IMR-90 (cell line): ENCODE results near the gene GRB10. TPM values are rescaled to one million over a fixed set of nuclear protein-coding genes. Genes with fewer than 3 reads are reported as not detected.

Experiments
- ATAC-seq: fragments of 200-7000 bp; cut with Tn5 transposase; 2 replicates; pipeline ENCODE4 v1.9.1; 2020; ENCODE audit warnings: low read depth, mild to moderate bottlenecking, moderate library complexity
- BruUV-seq: library from RNA; stranded (reverse); fragments of 400-500 nt; replicated peaks from 2 replicates; lab custom pipeline; 2021; lab: Mats Ljungman, UMichigan
- CTCF ChIA-PET: fragments of 300-600 bp; formaldehyde crosslinking; extraction: SDS; loops from one replicate; lab custom pipeline; 2021; ENCODE audit warnings: antibody characterized with exemption; lab: Yijun Ruan, JAX
- POLR2A ChIA-PET: fragments of 300-600 bp; sonication (Branson Sonifier 250); formaldehyde crosslinking; loops from one replicate; lab custom pipeline; 2022; ENCODE audit warnings: antibody characterized with exemption; ENCODE audit not compliant: unreplicated experiment; lab: Charles Lee
- DNase-seq: peaks from one replicate; pipeline ENCODE4 v3.0.0; 2013
- H2AFZ ChIP-seq: replicated peaks from 2 replicates; pipeline ENCODE3; 2013; ENCODE audit warnings: low read length, mild to moderate bottlenecking; ENCODE audit not compliant: poor library complexity
- H2AK5ac ChIP-seq: 2 replicates; pipeline ENCODE4 v1.6.1; 2013; ENCODE audit warnings: low read depth, low read length, inconsistent platforms
- H2AK9ac ChIP-seq: replicated peaks from 2 replicates; pipeline ENCODE3; 2013; ENCODE audit warnings: mild to moderate bottlenecking, low read depth, low read length, moderate library complexity; ENCODE audit not compliant: poor library complexity
- H2BK120ac ChIP-seq: 2 replicates; pipeline ENCODE4 v1.6.1; 2013; ENCODE audit warnings: low read depth, low read length, inconsistent platforms
- H2BK15ac ChIP-seq: 3 replicates; pipeline ENCODE4 v1.6.1; 2013; ENCODE audit warnings: low read depth, low read length, inconsistent platforms
- H2BK20ac ChIP-seq: 2 replicates; pipeline ENCODE4 v1.6.1; 2013; ENCODE audit warnings: low read depth, mild to moderate bottlenecking, inconsistent platforms, low read length, moderate library complexity
- H2BK5ac ChIP-seq: 2 replicates; pipeline ENCODE4 v1.6.1; 2013; ENCODE audit warnings: mild to moderate bottlenecking, low read depth, low read length, inconsistent platforms; ENCODE audit not compliant: poor library complexity, severe bottlenecking
- H3K14ac ChIP-seq: replicated peaks from 2 replicates; pipeline ENCODE4 v1.6.1; 2013; ENCODE audit warnings: low read depth, low read length, inconsistent platforms
- H3K18ac ChIP-seq: 2 replicates; pipeline ENCODE4 v1.6.1; 2013; ENCODE audit warnings: low read depth, low read length, control low read depth
- H3K23ac ChIP-seq: 2 replicates; pipeline ENCODE4 v1.6.1; 2013; ENCODE audit warnings: low read depth, low read length, inconsistent platforms
- H3K27ac ChIP-seq: 2 replicates; pipeline ENCODE4 v1.5.1; 2013; ENCODE audit warnings: mild to moderate bottlenecking, control low read depth, low read length; ENCODE audit not compliant: insufficient read depth
- H3K27me3 ChIP-seq: 2 replicates; pipeline ENCODE4 v1.6.1; 2013; ENCODE audit warnings: low read length; ENCODE audit not compliant: control insufficient read depth, insufficient read depth
- H3K36me3 ChIP-seq: 2 replicates; pipeline ENCODE4 v1.6.1; 2013; ENCODE audit warnings: low read length, mixed read lengths; ENCODE audit not compliant: control insufficient read depth, insufficient read depth
- H3K4ac ChIP-seq: 2 replicates; pipeline ENCODE4 v1.6.1; 2013; ENCODE audit warnings: low read depth, low read length, inconsistent platforms
- H3K4me1 ChIP-seq: 2 replicates; pipeline ENCODE4 v1.6.1; 2013; ENCODE audit warnings: low read length, mixed read lengths; ENCODE audit not compliant: control insufficient read depth, insufficient read depth
- H3K4me2 ChIP-seq: 2 replicates; pipeline ENCODE4 v1.6.1; 2013; ENCODE audit warnings: low read depth, mild to moderate bottlenecking, control low read depth, low read length, moderate library complexity
- H3K4me3 ChIP-seq: 2 replicates; pipeline ENCODE4 v1.5.1; 2013; ENCODE audit warnings: low read depth, mild to moderate bottlenecking, control low read depth, low read length, moderate library complexity; ENCODE audit not compliant: insufficient read depth
- H3K56ac ChIP-seq: 2 replicates; pipeline ENCODE4 v1.6.1; 2013; ENCODE audit warnings: low read length, inconsistent platforms; ENCODE audit not compliant: insufficient read depth; ENCODE audit errors: extremely low read depth
- H3K79me1 ChIP-seq, 2 experiments: 2 replicates each; pipeline ENCODE4 v1.6.1; 2013; ENCODE audit warnings: low read length in 2 of 2, inconsistent platforms in 1 of 2, low read depth in 1 of 2
- H3K9ac ChIP-seq: 2 replicates; pipeline ENCODE4 v1.6.1; 2013; ENCODE audit warnings: low read depth, low read length, control low read depth
- H3K9me1 ChIP-seq: 2 replicates; pipeline ENCODE4 v1.6.1; 2013; ENCODE audit warnings: low read length, inconsistent platforms; ENCODE audit not compliant: insufficient read depth
- H3K9me3 ChIP-seq: 2 replicates; pipeline ENCODE4 v1.6.1; 2013; ENCODE audit warnings: low read length; ENCODE audit not compliant: control insufficient read depth, insufficient read depth
- H4K20me1 ChIP-seq: 2 replicates; pipeline ENCODE4 v1.6.1; 2013; ENCODE audit warnings: low read length, inconsistent platforms; ENCODE audit not compliant: insufficient read depth
- H4K5ac ChIP-seq: 2 replicates; pipeline ENCODE4 v1.6.1; 2013; ENCODE audit warnings: mild to moderate bottlenecking, low read depth, low read length, control low read depth
- H4K8ac ChIP-seq, 2 experiments: 2 replicates each; pipeline ENCODE4 v1.6.1; 2013; ENCODE audit warnings: low read depth in 2 of 2, low read length in 2 of 2, control low read depth in 1 of 2, inconsistent platforms in 1 of 2
- H4K91ac ChIP-seq: 2 replicates; pipeline ENCODE4 v1.6.1; 2013; ENCODE audit warnings: low read depth, low read length, inconsistent platforms; ENCODE audit not compliant: insufficient read depth
- CEBPB ChIP-seq: IDR thresholded peaks from 2 replicates; pipeline ENCODE4 v1.6.1; 2012; ENCODE audit warnings: low read depth, low read length, improper control_type of control experiment
- MAZ ChIP-seq: IDR thresholded peaks from 2 replicates; pipeline ENCODE4 v1.6.1; 2012; ENCODE audit warnings: low read depth, mild to moderate bottlenecking, low read length, improper control_type of control experiment, moderate library complexity, borderline replicate concordance
- RFX5 ChIP-seq: IDR thresholded peaks from 2 replicates; pipeline ENCODE4 v1.8.0; 2012; ENCODE audit warnings: low read depth, mild to moderate bottlenecking, low read length, moderate library complexity
- SMC3 ChIP-seq: fragments of 150-350 bp; IDR thresholded peaks from 2 replicates; pipeline ENCODE4 v1.6.1; 2016; ENCODE audit warnings: low read depth, mild to moderate bottlenecking, antibody characterized with exemption, low read length, moderate library complexity
- WGBS, 2 experiments: methylation state at CpG; one replicate each; pipeline versions ENCODE4 v1.1.5 to v1.1.7; 2013; ENCODE audit warnings: missing lambda C conversion rate in 2 of 2; ENCODE audit not compliant: insufficient read length in 1 of 2; ENCODE audit errors: extremely low coverage in 2 of 2; 5-methylcytosine and 5-hydroxymethylcytosine counted together
- dilution Hi-C: fragments of 300-500 bp; cut with HindIII; formaldehyde crosslinking; loops from one replicate; pipeline ENCODE4 v1.14.3; 2018; ENCODE audit warnings: low sequenced_read_pairs; ENCODE audit not compliant: unreplicated experiment
- in situ Hi-C: fragments of 300-500 bp; cut with MboI; formaldehyde crosslinking; loops from 3 replicates; pipeline ENCODE4 v1.14.3; 2019; ENCODE audit warnings: low sequenced_read_pairs, inconsistent platforms, mixed read lengths
- intact Hi-C: fragments of 100-400 bp; cut with micrococcal nuclease; formaldehyde crosslinking; loops from 2 replicates; pipeline ENCODE4 v1.10.0; 2022
- polyA plus RNA-seq, 3 experiments: library from polyadenylated mRNA; depleted of rRNA; stranded (reverse); fragments of >200 nt; gene quantifications; 2 replicates each; pipeline ENCODE4 v1.2.3, GENCODE V29; 2012; ENCODE audit warnings: low replicate concordance in 1 of 3
- total RNA-seq: library from RNA; depleted of rRNA; stranded (reverse); fragments of >200 nt; gene quantifications from 2 replicates; pipeline ENCODE4 v1.2.3, GENCODE V29; 2012

The GRB10 gene
- total and polyA plus RNA-seq, 2 of the 4 experiments (the other 2 are of a cell fraction) = 6.3 to 15.1 TPM

- H2BK5ac ChIP-seq = no peak overlapping the region
- no peak for DNase-seq
- H2AK5ac ChIP-seq = no peak overlapping the region
- H4K20me1 ChIP-seq = peaks cover 44% of the 10 kb centered on the region
- H3K14ac ChIP-seq = no peak overlapping the region
- H3K23ac ChIP-seq = no peak overlapping the region
- no peak overlapping the region for H4K91ac ChIP-seq
- no peak overlapping the region for H3K56ac ChIP-seq
- H3K4ac ChIP-seq = no peak overlapping the region
- no peak overlapping the region for H2BK120ac ChIP-seq
- H3K4me1 ChIP-seq = peaks cover 6% of the 10 kb centered on the region
- H2AFZ ChIP-seq = no peak overlapping the region
- dilution Hi-C loops (no loop called here), in situ Hi-C loops (no loop called here), intact Hi-C loops (no loop called here)
- no peaks in the 10 kb centered on the region for H3K27me3 ChIP-seq
- H3K36me3 ChIP-seq = peaks cover 22% of the 10 kb centered on the region
- no peak overlapping the region for H3K27ac ChIP-seq
- TF ChIP-seq SMC3 = no peak
- no peak for TF ChIP-seq MAZ
- TF ChIP-seq RFX5 = no peak
- TF ChIP-seq CEBPB = no peak
- no peak overlapping the region for H3K18ac ChIP-seq
- no peak overlapping the region for H4K8ac ChIP-seq
- no peak overlapping the region for H3K9ac ChIP-seq
- no peak overlapping the region for H2AK9ac ChIP-seq
- POLR2A ChIA-PET = no interaction called here
- H2BK20ac ChIP-seq = no peak overlapping the region
- no peak for ATAC-seq
- 100% methylated on average over 2 of the region's 9 CpGs; no CpG with 5 or more reads in 1 of the 2 experiments for WGBS, 2 experiments
- no peak overlapping the region for H3K4me2 ChIP-seq
- no peak overlapping the region for H2BK15ac ChIP-seq
- H3K9me1 ChIP-seq = peaks cover 22% of the 10 kb centered on the region; the same call in 1 of the 2 replicates
- H3K79me1 ChIP-seq = peaks cover 6 to 29% of the 10 kb centered on the region in 2 experiments; a peak in 3 of 4 replicates
- BruUV-seq = no TSS peak
- no peak overlapping the region for H4K5ac ChIP-seq
- no peak overlapping the region for H3K4me3 ChIP-seq
- H3K9me3 ChIP-seq = no peaks in the 10 kb centered on the region
- CTCF ChIA-PET = no interaction called here
Measured at GRCh38 chr7:50661345-50662040, 121.2 kb downstream of the GRB10 start.
